ENCODE measurements around the gene NDUFB8.
A peak's percentile ranks its signal among the peaks of the same experiment; 100 is the strongest.

Gene NDUFB8

GRCh38 chr10:100535715-100536353 lies 6.2 kb upstream of the NDUFB8 start, which contains the start of gene HIF1AN:
Gene HIF1AN (plus strand): TSS chr10:100535943. CDS start chr10:100535959, 16 bp downstream.
- peak; percentile 64 for DNase-seq

DNA sequence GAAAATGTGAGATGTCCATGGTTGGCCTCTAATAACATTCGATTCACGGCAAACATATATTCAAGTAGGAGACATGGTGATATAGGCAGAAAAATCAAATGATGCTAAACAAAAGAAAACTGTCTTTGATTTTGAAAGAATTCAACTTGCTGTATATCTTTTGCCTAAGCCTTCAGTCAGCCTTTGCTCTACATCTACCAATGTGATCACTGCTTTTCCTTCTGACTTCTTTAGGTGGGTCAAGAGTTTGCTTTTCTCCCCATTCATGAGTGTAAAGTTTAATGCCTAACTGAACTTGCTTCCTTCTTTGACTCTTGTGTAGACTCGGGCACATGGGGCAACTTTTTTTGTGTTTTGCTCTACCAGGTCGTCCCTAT lies 5.7 kb upstream of the NDUFB8 start:
- no peak for DNase-seq

DNA sequence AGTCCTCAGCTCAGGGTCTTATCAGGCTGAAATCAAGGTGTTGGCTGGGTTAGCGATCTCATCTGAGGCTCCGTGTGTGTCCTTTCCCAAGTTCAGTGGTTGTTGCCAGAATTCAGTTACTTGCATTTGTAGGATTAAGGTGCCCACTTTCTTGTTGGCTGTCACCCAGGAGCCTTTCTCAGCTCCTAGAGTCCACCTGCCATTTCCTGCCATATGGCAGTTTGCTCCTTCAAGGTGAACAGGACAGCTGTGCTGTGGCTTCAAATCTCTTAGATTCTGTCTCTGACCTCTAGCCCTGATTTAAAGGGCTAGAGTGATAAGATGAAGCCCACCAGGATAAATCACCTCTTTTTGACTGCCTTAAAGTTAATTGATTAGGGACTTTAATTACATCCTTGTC lies 5.1 kb upstream of the NDUFB8 start:
- no peak for DNase-seq

DNA sequence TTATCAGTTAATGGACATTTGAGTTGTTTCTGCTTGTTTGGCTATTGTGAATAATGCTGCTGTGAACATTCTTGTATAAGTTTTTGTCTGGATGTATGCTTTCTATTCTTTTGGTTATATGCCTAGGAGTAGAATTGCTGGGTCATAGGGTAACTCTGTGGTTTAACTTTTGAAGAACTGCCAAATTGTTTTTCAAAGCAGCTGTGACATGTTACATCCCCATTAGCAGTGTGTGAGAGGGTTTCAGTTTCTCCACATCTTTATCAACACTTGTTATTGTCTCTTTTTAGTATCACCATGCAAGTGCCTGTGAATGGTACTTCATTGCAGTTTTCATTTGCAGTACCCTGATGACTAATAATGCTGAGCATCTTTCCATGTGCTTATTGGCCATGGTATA lies 2.1 kb upstream of the NDUFB8 start:
- DNase-seq: no peak

DNA sequence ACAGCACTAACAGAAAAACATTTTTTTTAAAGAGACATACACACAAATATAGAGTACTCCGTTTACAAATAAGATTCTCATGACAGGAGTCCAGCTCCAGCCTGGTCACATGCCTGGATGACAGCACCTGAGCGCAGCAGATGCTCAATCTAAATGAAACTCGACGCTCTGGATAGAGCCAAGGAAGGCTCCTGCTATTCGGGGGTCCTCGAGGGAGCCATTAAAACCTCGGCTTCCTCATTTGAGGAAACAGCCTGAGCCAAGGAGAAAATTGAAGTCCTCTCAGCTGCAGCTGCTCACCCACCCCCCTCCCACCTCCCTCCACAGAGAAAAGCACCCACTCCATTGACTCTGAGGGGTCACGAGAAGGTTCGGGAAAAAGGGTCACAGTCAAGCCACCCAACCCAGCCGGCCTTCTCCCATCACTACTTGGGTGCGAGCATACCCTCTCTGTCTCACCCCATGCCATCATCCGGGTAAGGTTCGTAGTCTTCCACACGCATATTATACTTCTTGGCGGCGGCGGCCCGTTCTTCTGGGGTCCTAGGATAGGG lies 673 bp downstream of the NDUFB8 start:
- no peak for DNase-seq

DNA sequence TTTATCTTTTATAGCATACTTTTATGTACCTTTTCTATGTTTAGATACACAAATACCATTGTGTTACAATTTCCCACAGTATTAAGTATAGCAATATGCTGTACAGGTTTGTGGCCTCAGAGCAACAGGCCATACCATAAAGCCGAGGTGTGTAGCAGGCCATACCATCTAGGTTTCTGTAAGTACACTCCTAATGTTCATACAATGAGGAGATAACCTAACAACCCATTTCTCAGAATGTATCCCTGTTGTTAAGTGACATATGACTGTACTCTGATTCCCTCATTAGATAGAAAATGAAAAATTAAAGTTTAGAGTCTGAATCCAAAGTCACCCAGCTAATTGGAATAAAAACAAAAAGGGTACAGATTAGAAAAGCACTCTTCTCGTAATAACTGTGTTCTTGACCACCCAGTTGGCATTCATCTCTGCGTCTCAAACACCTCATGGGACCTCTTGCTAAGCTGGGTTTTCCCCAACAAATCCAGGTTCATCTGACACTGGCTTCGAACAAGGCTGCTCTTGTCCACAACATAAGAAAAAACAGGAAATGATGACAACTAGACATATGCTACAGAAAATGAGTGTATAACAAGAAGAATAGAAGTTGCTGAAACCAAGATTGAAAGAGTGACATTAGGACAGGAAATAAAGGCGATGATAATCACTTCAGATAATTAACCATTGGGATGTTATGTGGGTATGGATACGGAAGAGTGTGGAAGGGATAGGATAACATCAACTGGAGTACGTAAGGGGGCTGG lies 1.4 kb downstream of the NDUFB8 start:
- no peak for DNase-seq

DNA sequence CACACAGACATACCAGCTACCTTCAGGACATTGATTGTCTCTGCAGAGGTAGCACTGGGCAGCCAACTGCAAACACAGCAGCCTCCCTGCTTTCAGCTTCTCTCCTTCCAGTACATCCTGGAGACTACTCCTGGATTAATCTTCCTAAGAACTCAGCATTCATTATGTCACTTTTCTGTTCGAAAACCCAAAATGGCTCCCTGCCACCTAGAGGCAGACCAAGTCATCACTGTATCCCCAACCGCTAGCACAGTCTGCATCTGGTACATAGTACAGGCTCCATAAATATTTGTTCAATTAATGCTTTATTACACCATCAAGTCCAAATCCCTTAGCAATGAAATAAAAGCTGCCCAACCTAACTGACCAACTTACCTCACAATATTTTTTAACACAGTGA lies 5.0 kb downstream of the NDUFB8 start:
- no peak for DNase-seq

GRCh38 chr10:100524206-100524605 lies 5.5 kb downstream of the NDUFB8 start:
- DNase-seq: no peak

DNA sequence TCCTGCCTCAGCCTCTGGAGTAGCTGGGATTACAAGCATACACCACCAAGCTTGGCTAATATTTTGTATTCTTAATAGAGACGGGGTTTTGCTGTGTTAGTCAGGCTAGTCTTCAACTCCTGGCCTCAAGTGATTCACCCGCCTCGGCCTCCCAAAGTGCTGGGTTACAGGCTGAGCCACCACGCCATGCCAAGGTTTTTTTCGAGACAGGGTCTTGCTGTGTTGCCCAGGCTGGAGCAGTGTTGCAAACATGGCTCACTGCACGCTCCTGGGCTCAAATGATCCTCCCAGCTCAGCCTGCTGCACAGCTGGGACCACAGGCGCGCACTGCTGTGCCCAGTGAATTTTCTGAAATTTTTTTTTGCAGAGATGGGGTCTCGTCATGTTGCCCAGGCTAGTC lies 6.7 kb downstream of the NDUFB8 start:
- DNase-seq: no peak

- no peak for DNase-seq
These were observed 7.4 kb downstream of the NDUFB8 start for GRCh38 chr10:100522107-100522801.

GRCh38 chr10:100520811-100521210 lies 8.9 kb downstream of the NDUFB8 start:
- DNase-seq: no peak

GRCh38 chr10:100519311-100520051 lies 10.2 kb downstream of the NDUFB8 start, which contains the start of gene SEC31B:
Gene SEC31B (minus strand): TSS chr10:100519861. CDS start chr10:100516952, 2,909 bp downstream.
- no peak for DNase-seq

- no peak for DNase-seq
These were observed 10.9 kb downstream of the NDUFB8 start for GRCh38 chr10:100518761-100519241.

- DNase-seq: no peak
These were observed 12.8 kb downstream of the NDUFB8 start for GRCh38 chr10:100516847-100517246.

- DNase-seq: no peak
These were observed 14.1 kb downstream of the NDUFB8 start for GRCh38 chr10:100515612-100516011.

DNA sequence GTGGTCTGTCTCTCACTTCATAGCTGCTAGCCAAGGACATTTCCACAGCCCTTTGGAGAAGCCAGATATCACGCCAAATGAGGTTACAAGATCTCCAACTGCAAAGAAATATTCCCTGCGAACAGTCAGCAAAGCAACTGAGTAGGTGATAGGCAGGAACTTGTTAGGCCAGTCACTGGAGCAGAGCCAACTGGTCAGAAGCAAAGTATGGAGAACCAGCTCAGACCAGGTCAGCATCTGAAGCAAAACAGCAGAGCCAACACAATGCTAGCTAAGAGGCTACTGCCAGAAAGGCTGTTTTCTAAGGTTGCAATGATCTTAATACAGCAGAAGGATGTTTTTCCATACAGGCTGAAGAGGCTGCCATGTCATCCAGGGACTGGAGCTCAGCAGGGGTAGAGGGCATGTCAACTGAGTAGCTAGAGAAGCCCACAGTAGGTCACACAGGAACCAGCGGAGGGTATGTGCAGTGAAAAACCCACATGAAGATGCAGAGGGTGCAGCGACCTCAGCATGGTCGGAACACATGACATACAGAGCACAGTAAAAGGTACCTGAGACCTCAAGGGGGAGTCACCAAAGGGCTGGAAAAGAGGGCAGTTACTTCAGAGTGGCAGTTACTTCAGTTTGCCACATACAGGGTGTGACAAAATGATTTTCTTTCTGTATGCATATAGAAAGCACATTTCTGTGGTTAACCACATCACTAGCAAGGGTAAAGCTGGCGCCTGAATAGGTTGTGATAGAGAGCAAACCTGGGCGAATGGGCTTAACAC lies 18.9 kb downstream of the NDUFB8 start:
- no peak for DNase-seq

DNA sequence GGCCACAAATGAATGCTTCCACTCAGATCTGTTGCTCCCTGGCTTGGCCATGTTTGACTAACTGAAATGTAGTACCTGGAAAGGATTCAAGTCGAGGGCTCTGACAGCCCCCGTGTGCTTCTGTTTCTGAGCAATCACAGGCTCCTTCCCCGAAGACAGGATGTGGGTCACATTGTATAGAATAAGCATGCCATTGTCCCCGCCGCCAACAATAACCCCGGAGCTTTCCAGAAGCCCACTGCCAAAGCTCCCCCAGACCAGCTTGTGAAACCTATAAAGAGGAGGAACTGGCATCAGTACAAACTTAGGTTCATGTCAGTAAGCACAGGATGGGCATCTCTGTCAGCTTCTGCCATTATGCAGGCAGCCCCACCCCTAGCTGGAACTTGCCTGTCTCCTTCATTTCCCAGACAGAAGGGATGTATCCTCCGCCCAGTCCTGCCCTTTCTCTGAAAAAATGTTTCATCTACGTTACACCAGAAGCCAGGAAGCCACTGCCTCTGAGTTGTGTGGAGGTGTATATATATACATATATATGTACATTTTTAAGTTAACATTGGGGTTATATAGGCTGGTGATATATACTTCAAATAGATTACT lies 20.3 kb downstream of the NDUFB8 start:
- no peak for DNase-seq

GRCh38 chr10:100508691-100509150 lies 20.9 kb downstream of the NDUFB8 start:
- no peak for DNase-seq

DNA sequence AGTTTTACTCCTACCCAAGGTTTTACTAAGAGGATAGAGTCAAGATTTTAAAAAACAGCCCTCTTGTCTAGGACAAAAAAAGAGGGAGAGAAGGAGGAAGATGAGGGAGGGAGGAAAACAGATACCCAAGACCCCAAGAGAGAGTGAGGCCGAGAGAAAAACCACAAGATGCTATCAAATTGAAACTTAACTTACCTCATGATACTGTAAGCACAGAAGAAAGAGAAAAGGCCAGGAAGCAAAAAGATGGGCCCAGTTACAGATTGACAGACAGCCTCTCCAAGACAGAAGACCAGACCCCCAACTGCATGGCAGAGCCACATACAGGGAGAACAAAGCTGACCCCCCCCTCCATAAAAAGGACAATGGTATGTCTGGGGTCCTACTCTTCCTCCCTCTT lies 21.4 kb downstream of the NDUFB8 start:
- no peak for DNase-seq

DNA sequence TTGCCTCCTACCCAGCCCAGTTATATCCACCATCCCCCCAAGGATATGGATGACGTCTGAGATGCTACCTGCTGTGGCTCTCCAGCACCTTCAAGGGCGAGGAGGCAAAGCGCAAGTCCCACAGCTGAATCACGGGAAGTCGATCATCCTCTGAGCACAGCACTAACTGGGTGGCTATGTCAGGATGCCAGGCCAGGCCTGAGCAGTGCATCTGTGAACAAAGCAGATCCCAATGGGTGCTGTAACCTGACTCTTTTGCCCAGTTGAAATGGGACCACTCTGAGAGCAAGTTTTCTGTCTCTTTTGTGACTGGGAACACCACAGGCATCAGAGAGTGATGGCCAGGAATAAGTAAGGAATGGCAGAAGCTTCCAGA lies 22.3 kb downstream of the NDUFB8 start:
- no peak for DNase-seq

Data from activated gamma-delta T cell (primary cell).